GM18907 (cell line): ENCODE measurements around the gene PDIA4.
A peak's percentile ranks its signal among the peaks of the same experiment; 100 is the strongest.

ENCODE experiments used
- ATAC-seq: cut with Tn5 transposase; IDR thresholded peaks from one replicate; pipeline ENCODE4 v1.9.1; 2021; ENCODE audit warnings: mild to moderate bottlenecking, moderate library complexity; ENCODE audit not compliant: unreplicated experiment

The PDIA4 gene

DNA sequence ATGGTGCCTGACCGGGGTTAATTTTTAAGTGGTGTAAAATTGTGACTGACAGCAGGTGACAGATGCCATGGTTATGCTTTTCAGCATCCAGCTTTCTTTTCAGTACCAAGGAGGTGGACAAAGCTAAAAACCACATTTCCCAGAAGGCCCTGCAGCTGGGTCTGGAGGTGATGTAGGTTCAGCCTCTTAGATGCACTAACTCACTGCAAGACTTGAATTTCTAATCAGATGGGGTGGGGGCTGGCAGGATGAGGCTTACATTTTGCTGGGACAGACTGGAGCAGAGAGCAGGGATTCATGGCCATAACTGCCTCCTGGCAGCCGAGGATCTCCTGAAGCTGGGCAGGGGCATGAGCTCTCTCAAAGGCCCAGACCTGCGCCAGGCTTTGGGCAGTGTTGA, 52.4 kb downstream of the PDIA4 start:
- ATAC-seq = no peak

DNA sequence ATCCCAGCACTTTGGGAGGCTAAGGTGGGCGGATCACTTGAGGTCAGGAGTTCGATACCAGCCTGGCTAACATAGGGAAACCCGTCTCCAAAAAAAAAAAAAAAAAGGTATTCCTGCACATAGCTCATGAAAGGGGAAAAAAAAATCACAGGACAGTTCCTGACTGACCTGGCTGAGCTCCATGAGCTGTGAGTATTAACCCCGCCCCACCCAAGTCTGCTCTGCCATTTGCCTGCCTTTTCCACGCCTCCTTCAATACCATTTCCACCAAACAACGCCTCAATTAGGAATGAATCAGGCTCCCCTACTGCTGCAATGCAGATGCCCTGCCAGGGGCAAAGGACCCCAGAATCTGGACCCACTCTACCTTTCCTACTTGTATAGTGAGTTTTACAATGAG, 55.0 kb downstream of the PDIA4 start:
- ATAC-seq = no peak

DNA sequence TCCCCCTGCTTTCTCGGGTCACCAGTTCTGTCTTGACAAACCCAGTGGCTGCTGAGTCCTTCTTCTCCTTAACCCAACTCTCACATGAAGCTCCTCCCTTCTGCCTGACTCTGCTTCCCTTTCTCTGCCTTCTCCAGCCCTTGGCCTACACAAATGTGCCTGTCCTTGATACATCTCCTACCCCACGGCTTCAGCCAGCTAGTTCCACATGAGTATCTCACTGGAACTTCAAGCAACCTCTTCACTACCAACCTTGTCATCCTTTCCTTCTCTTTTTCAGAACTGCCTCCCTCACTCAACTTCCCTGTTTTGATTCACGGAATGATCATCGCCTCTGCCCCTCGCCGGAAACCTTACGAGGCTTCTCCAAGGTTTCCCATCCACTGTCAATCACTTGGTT, 55.9 kb downstream of the PDIA4 start:
- no peak for ATAC-seq

DNA sequence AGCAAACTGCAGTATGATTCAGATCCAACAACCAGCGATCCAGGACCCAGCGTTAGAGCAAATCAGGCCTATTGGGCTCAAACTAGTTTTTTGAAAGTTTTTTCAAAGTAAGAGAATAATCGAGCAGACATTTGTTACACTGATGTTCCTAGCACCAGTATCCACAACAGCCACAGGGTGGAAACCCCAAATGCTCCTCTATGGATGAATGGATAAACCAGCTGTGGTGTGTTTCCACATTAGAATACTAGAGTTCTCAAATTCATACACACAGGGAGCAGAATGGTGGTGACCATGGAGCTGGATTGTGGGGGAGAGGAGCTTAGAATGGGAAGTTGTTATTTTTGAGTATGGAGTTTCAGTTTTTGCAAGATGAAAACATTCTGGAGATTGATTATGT, 60.7 kb downstream of the PDIA4 start:
- ATAC-seq = no peak

DNA sequence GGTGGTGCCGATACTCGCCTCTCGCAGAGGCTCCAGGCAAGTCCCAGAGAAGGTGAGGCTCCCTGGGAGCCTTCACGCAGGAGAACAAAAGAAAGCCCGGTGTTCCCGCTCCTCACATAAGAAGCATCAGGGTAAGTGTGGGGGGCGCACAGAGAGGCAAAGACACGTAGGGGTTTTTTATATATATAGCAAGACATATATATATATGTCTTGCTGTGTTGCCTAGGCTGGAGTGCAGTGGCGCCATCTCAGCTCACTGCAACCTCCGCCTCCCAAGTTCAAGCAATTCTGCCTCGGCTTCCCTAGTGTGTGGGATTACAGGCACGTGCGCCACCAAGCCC, 61.3 kb downstream of the PDIA4 start:
- peak; percentile 15 for ATAC-seq

- ATAC-seq = no peak
Measured at GRCh38 chr7:148964483-148965267, 63.6 kb downstream of the PDIA4 start.

DNA sequence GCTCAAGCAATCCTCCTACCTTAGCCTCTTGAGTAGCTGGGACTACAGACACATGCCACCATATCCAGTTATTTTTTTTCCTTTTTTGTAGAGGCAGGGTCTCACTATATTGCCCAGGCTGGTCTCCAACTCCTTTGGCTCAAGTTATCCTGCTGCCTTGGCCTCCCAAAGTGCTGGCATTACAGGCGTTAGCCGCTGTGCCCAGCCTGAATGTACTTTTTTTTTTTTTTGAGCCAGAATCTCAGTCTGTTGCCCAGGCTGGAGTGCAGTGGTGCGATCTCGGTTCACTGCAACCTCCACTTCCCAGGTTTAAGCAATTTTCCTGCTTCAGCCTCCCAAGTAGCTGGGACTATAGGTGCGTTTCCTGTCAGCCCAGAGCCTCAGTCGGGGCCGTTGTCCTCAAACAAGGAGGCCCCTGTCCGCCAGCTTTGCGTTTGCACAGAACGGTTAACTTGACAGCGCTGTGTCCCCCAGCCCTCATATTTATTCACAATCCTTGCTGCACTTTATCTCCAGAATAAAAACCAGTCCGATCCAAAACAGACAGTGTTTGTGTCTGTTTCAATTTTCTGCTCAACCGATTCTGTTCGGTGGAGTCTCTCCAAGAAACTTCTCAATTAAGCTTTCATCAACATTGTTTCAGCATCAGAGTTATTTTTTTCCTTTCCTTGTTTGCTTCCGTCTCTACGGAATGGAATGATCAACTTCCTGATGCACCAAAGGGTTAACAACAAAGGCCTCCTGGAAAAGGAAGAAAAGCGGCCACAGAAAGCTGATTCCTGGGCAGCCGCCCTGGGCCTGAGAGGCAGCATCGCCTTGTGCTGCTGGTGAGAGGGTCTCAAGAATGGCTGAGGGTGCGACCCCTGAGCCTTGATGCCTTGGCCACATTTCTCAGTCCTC, 64.5 kb downstream of the PDIA4 start:
- ATAC-seq = no peak

DNA sequence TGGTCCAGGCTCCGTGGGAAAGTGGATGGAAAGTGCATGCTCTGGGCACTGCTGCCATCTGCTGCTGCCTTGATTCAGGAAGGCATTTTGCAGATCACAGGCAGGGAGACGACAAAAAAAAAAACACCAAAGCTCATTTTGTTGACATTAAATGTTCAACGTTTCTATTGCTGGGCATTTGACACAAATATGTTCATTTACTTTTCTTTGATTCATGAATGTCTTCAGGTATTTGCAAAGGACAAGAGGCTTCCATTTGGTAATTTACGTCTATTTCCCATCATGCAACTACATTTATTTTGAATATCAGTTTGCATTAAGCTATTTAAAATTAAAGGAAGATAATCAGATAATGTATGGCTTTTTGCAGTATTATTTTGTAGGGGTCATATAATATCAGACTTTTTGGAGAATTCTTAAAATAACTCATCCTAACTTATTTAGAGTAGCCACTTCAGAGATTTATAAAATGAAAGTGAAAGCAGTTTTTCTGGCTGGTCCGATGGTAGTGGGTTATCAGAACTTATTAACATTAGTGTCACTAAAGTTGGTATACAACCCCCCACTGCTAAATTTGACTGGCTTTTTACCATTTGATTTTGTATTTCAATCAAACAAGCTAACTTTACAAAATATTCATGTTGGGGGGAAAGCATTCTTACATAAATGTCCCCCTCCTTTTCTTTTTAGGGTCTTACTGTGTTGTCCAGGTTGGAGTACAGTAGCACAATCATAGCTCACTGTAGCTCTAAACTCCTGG, 65.3 kb downstream of the PDIA4 start:
- ATAC-seq = peak; percentile 68

DNA sequence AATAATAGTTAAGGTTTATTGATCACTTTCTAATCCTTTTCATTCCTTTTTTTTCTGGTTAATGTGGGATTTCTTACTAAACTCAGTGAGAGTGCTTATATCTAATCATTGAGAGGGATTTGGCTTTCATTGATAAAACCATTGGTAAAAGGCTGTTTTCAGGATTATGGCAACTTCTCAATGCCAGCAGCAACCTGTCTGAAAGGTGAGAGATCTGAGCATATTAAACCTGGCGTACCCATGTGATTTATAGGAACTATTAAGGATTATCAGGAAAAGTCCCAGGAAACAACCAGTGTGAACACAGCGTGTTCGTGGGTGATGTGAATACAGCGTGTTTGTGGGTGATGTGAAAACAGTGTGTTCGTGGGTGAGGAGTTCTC, 65.9 kb downstream of the PDIA4 start:
- ATAC-seq = peak; percentile 4

GRCh38 chr7:148959726-148960125, 68.6 kb downstream of the PDIA4 start:
- ATAC-seq = no peak

- ATAC-seq = no peak
Measured at GRCh38 chr7:148958061-148958460, 70.2 kb downstream of the PDIA4 start.

- no peak for ATAC-seq
Measured at GRCh38 chr7:148954766-148955165, 73.5 kb downstream of the PDIA4 start.

DNA sequence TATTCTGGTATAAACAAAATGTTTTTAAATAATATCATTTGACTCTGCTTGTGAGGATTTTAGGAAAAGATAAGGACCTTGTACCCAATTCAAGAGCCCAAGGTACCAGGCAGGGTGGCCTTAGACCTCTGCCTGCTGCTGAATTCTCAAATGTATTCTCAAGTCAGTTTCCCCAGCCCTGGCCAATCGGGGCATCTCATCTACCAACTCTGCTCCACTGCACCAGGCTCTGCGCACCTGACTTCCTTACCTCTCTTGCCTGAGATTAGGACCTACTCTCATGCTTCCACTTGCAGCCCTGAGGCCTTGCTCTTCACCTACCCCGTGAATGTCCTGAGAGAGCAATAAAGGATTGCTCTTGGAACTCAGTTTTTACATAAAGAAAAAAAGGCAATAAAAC, 74.6 kb downstream of the PDIA4 start:
- ATAC-seq = no peak
